DMS53 (cell line): Measurements from ENCODE around the gene RFX5.
"Not testable (repeated sequence)": the region's sequence is repeated elsewhere in the genome, so short reads cannot be mapped to it uniquely, and the experiment has no call there.

ENCODE experiments used
- DNase-seq: peaks from one replicate; lab custom pipeline; 2025; lab: John Stamatoyannopoulos, UW

Gene RFX5

DNA sequence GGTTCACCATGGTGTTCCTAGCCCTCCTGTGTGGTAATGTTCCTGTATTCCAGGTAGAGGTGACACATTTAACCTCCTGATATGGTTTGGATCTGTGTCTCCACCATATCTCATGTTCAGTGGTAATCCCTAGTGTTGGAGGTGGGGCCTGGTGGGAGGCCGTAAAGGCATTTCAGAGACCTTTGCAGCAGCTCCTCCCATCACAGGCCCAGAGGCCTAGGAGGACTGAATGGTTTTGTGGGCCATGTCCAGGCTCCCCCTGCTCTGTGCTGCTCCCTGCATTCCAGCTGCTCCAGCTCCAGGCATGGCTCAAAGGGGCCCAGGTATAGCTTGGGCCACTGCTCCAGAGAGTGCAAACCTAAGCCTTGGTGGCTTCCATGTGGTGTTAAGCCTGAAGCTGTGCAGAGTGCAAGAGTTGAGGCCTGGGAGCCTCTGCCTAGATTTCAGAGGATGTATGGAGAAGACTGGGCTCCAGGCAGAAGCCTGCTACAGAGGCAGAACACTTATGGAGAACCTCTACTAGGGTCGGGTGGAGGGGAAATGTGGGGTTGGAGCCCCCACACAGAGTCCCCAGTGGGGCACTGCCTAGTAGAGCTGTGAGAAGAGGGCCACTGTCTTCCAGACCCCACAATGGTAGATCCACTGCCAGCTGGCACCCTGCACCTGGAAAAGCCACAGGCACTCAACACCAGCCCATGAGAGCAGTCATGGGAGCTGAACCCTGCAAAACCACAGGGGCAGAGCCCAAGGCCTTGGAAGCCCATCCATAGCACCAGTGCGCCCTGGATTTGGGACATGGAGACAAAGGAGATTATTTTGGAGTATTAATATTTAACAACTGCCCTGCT is 15.5 kb upstream of the RFX5 start:
- DNase-seq: no peak

DNA sequence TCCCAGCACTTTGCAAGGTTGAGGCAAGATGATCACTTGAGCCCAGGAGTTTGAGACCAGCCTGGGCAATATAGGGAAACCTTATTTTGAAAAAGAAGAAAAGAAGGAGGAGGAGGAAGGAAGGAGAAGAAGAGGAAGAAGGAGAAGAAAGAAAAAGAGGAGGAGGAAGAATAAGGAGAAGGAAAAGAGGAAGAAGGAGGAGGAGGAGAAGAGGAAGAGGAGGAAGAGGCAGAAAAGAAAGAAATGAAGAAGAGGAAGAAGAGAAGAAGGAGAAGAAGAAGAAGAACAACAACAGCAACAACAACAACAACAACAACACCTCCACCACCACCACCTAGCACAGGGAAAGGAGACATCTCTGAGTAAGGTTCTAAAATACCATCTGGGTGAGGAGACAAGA is 14.8 kb upstream of the RFX5 start:
- DNase-seq: no peak

DNA sequence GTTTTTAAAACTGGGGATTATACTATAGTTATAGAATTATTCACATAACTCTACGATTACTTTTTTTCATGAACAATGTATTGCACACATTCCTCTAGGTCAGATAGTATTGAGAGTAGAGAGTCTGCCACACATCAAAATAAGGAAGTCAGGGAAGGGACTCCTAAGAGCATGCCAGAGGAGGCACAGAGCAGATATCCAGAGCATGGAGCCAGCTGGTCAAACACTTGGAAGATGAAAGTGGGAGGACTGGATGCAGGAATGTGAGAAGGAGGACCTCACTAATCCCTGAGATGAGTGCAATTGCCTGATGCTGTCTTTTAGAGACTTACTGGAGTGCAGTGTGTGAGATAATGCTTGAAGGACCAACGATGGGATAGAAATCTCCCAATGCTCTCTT is 9.6 kb upstream of the RFX5 start:
- DNase-seq: peak; percentile 42

DNA sequence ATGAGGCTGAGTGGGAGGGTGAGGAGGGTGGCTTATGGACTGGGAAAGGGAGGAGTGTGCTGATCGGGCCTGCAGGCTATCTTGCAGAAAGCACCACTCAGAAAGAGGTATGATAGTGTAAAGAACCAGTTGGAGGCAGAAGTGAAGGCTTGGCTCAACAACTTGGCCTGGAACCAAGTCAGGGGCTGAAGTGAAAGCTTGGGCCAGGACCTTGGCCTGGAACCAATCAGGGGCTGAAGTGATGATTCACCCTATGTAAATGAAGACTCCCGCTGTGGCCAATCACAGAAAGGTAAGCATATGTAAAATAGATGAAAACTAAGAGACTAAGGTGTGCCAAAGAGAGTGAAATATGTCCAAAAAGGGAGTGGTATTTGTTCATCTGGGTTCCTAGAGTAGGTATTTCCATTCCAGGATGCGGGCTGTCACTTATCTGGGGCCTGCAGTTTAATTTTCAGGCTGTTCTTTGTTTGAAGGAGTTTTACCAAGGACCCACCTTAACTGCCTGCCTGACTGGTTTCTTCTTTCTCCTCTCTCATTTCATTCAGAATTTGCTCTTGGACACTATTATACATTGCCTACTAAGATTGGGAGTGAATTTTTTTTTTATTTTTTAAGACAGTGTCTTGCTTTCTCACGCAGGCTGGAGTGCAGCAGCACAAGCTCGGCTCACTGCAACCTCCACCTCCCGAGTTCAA is 5.1 kb upstream of the RFX5 start:
- DNase-seq: peak; percentile 44

DNA sequence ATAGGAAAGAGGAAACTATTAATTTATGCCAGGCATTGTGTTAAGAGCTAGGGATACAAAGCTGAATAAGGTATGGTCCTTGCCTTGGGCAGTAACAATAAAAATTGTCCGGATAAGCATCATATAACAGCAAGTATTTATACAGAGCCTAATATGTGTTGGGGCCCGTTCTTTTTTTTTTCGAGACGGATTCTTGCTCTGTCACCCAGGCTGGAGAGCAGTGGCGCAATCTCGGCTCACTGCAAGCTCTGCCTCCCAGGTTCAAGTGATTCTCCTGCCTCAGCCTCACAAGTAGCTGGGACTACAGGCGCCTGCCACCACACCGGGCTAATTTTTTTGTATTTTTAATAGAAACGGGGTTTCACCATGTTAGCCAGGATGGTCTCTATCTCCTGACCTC is 3.3 kb upstream of the RFX5 start:
- not testable (repeated sequence) for DNase-seq

GRCh38 chr1:151347523-151348246 is 633 bp upstream of the RFX5 start:
- DNase-seq: no peak

DNA sequence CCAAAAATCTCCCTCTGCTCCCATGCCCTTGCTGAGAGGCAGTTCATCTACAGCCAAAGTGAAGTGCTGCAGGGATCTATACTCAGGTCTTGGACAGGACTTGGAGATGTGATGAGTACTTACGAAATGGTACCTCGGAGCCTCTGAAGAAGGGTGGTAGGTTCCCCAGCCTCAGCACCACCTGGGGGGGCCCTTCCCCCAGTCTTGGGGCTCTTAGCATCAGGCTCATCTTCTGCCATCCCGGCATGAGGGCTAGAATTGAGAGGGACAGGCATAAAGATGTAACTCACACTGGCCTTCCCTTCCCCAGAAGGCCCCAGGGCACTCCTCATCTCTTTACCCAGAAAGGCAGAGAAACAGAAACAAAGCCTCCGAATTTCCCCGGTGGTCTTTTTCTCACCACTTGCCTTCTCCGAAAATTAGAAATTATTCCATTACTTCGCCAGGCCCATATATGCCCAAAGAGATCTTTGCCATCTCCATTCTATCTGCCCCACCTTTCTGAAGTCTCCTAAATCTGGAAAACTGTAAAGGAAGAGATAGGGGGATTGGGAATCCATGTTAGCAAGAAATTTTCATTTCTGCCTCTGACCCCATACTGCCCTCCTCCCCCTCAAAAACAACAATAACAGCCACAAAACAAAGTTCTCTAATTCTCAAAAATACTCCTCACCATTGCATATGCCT is 827 bp downstream of the RFX5 start:
- no peak for DNase-seq

DNA sequence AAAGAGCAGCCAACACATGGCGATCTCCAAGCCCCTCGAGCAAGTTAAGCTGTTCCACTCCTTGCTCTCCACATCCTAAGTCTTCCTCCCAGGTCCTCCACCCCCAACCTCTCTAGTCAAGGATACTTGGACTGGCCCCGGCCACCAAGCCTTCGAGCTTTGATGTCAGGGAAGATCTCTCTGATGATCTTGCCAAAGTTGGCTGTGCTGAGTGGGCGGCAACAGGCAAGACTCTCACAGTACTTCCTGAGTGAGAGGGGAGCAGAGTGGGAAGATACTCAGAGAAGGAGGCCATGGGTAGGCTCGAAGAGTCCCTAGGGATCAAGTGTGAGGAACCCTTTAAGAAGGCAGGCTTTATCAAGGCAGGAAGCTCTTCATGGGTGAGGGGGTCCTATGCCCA is 2.8 kb downstream of the RFX5 start:
- DNase-seq: no peak

DNA sequence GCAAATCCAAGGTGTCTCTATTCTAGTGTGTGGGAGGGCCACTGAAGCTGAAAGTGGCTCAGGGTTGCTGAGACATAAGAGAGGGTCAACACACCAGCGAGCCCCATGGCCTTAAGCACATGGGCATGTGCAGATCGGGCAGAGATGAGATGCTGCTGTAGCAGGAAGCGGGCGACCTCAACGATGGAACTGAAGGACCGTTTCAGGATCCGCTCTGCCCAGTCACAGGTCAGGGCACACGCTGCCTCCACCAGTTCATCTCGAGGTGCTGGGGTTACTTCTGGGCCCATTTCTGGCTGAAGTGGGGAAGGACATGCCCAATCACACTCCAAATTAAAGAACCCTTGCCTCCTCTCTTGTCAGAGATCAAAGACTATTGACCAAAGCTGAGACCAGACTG is 3.5 kb downstream of the RFX5 start:
- DNase-seq: no peak

GRCh38 chr1:151342569-151342968 is 4.5 kb downstream of the RFX5 start:
- peak; percentile 15 for DNase-seq

DNA sequence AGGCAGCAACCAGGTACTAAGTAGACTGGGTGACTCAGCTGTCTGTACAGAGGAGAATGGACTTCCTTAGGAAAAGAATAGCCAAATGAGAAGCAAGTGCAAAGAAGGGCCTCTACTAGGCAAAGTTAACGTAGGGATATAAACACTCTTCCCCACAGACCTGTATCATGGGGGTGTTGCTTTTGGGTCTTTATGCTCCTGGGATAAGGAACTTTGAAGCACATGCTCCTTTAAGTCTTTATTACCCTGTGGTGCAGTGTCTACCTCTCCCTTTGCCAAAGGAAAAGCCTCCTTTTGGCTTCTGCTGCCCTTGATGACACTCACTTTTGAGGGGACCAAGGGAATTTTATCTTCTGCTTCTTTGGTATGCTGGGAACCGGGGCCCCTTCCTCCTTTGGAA is 5.0 kb downstream of the RFX5 start:
- peak; percentile 36 for DNase-seq

- peak; percentile 93 for DNase-seq
Measured at GRCh38 chr1:151340870-151341754, 5.9 kb downstream of the RFX5 start.

- no peak for DNase-seq
Measured at GRCh38 chr1:151336556-151336955, 10.5 kb downstream of the RFX5 start.

DNA sequence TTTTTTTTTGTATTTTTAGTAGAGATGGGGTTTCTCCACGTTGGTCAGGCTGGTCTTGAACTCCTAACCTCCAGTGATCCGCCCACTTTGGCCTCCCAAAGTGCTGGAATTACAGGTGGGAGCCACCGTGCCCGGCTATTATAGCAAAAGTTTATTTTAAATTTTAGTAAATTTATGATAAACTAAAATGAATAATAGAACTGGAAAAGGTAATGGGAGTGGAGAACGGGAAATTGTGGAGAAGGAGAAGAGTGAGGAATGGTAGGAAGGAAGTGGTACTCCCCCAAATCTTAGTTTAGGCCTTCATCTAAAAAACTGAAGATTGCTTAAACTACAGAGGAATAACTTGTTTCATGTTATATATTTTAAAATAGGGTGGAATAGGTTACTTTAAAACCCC is 12.2 kb downstream of the RFX5 start:
- no peak for DNase-seq

GRCh38 chr1:151327903-151328674 is 19.0 kb downstream of the RFX5 start:
- DNase-seq: peak; percentile 75

DNA sequence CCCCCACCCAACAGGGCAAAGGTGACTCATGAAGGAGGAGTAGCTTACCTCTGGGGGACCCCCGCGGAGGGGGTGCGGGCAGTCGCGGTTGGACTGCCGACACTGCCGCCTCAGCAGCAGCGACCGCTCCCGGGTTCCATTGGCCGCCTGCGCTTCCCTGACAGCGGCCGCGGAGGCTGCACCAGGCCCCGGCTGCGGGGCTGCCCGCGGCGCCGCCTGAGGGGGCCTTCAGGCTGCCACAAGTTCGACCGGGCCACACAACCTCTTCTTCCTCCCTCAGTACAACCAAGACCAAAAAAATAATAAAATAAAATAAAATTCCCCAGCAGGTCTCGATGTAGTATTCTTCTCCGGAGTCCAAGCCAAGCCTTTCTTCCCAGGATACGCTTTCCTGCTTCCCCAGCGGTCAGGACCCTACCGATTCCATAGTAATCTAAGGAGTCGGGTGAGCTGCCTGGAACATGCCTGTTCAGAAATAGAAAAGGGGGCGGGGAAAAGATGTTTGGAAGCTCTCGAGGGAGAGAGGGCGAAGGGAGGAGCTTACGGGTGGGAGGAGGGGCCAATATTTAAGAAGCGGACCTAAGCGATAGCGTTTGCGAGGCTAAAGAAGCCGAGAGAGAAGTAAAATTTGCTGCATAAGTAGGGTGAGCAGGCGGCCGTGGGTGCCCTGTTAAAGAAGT is 19.7 kb downstream of the RFX5 start, which contains the start of gene PI4KB:
TSS of gene PI4KB (minus strand) at position 194 of the 680 bp plus-strand sequence. CDS start 10,935 bp downstream, outside the sequence.
- peak; percentile 99 for DNase-seq

DNA sequence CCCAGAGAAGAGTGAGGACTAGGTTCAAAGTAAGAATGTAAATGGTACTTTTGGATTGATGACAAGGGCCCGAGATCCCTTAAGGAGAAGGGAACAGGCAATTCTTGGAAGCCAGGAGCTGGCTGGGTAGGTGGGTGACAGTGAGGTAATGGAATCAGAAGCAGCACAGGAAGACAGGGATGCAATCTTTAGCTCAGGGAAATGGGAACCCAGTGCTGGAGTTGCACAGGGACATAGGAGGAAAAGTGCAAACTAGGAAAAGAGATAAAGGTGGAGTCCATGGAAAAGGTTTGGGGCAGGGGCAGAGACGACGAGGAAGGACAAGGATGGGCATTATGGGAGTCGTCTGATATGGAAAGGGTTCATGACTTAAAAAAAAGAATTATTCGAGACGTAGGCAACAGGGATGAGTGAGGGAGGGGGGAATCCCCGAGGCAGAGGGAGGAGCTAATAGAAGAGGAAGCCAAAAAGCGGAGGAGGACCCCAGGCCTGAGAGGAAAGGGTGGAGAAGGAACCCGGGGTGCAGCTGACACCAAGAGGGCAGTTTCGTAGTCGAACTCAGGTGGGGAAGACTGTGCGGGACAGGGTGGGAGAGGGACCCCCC is 20.3 kb downstream of the RFX5 start:
- DNase-seq: peak; percentile 60

GRCh38 chr1:151325646-151326429 is 21.2 kb downstream of the RFX5 start:
- no peak for DNase-seq
